HCT116 (cell line): ENCODE data around the gene BCL2L2. TPM values are rescaled to one million over a fixed set of nuclear protein-coding genes. Genes with fewer than 3 reads are reported as not detected.

Experiments
- ATAC-seq: fragments of 200-7000 bp; cut with Tn5 transposase; 2 replicates; pipeline ENCODE4 v1.9.1; 2020; ENCODE audit warnings: mild to moderate bottlenecking, moderate library complexity
- BruUV-seq: library from RNA; stranded (reverse); fragments of 400-500 nt; replicated peaks from 2 replicates; lab custom pipeline; 2021; lab: Mats Ljungman, UMichigan
- CTCF ChIA-PET: fragments of 300-600 bp; sonication (Branson Sonifier 250); formaldehyde crosslinking; loops from one replicate; lab custom pipeline; 2021; ENCODE audit warnings: antibody characterized with exemption; lab: Charles Lee
- POLR2A ChIA-PET: fragments of 300-600, 350-600 bp; sonication (Branson Sonifier 250); formaldehyde crosslinking; loops from one replicate; lab custom pipeline; 2021; ENCODE audit warnings: antibody characterized with exemption; lab: Charles Lee
- RAD21 ChIA-PET, 2 experiments: fragments of 300-600 bp; sonication (Branson Sonifier 250); formaldehyde crosslinking; loops; one replicate each; lab custom pipeline; 2023; ENCODE audit warnings: low total read pairs in 2 of 2; ENCODE audit not compliant: uncharacterized antibody in 2 of 2, unreplicated experiment in 2 of 2, low non-redundant PET in 1 of 2; lab: Charles Lee
- DNase-seq: peaks from one replicate; pipeline ENCODE4 v3.0.0-alpha.2; 2010; ENCODE audit warnings: low read depth, low spot score
- H2AFZ ChIP-seq: fragments of 200-600 bp; shearing (Covaris generic), sonication (generic); 2 replicates; pipeline ENCODE4 v1.6.1; 2017; ENCODE audit warnings: low read depth, mixed run types, mixed read lengths, antibody characterized with exemption, low read length; ENCODE audit not compliant: poor library complexity, severe bottlenecking
- H3K27ac ChIP-seq: 2 replicates; pipeline ENCODE4 v1.5.1; 2012; ENCODE audit warnings: low read depth, low read length
- H3K27me3 ChIP-seq: fragments of 200-600 bp; sonication (generic); 2 replicates; pipeline ENCODE4 v1.6.1; 2016; ENCODE audit warnings: mixed run types, low read length, mixed read lengths; ENCODE audit not compliant: insufficient read depth
- H3K36me3 ChIP-seq, 2 experiments: fragments of 200-500 bp in 1 of 2; fragments of 200-600 bp in 1 of 2; sonication (Bioruptor generic) in 1 of 2; sonication (generic) in 1 of 2; 2 replicates each; pipeline versions ENCODE4 v1.5.1 to v1.6.1; 2014 to 2016; ENCODE audit warnings: low read length in 2 of 2, inconsistent platforms in 1 of 2, mixed read lengths in 1 of 2, mixed run types in 1 of 2; ENCODE audit not compliant: insufficient read depth in 2 of 2, control insufficient read depth in 1 of 2
- H3K4me1 ChIP-seq, 2 experiments: fragments of 200-600 bp in 1 of 2; sonication (generic) in 1 of 2; 2 replicates each; pipeline versions ENCODE4 v1.5.1 to v1.6.1; 2012 to 2017; ENCODE audit warnings: low read length in 2 of 2, inconsistent platforms in 1 of 2, mild to moderate bottlenecking in 1 of 2, mixed read lengths in 1 of 2, mixed run types in 1 of 2, moderate library complexity in 1 of 2; ENCODE audit not compliant: insufficient read depth in 2 of 2, control insufficient read depth in 1 of 2
- H3K4me2 ChIP-seq: fragments of 200-600 bp; sonication (generic); 2 replicates; pipeline ENCODE4 v1.6.1; 2017; ENCODE audit warnings: mixed run types, low read length, mixed read lengths
- H3K4me3 ChIP-seq, 2 experiments: fragments of 200-600 bp in 1 of 2; sonication (generic) in 1 of 2; replicated peaks in 1 of 2; 2 replicates each; pipeline ENCODE4 v1.5.1; 2011 to 2016; ENCODE audit warnings: low read length in 2 of 2, control low read depth in 1 of 2, low read depth in 1 of 2, mild to moderate bottlenecking in 1 of 2, mixed read lengths in 1 of 2, mixed run types in 1 of 2
- H3K79me2 ChIP-seq: fragments of 200-600 bp; sonication (generic); 2 replicates; pipeline ENCODE4 v1.6.1; 2017; ENCODE audit warnings: mild to moderate bottlenecking, mixed run types, low read length, moderate library complexity, mixed read lengths; ENCODE audit not compliant: insufficient read depth
- H3K9ac ChIP-seq: fragments of 200-600 bp; sonication (generic); 2 replicates; pipeline ENCODE4 v1.6.1; 2016; ENCODE audit warnings: low read length, mixed read lengths
- H3K9me2 ChIP-seq: fragments of 200-600 bp; sonication (generic), shearing (Covaris generic); 2 replicates; pipeline ENCODE4 v1.6.1; 2017; ENCODE audit warnings: mixed run types, mild to moderate bottlenecking, moderate library complexity; ENCODE audit not compliant: insufficient read depth
- H3K9me3 ChIP-seq, 2 experiments: fragments of 200-500 bp in 1 of 2; fragments of 200-600 bp in 1 of 2; sonication (Bioruptor generic) in 1 of 2; sonication (generic) in 1 of 2; 2 replicates each; pipeline ENCODE4 v1.6.1; 2014 to 2017; ENCODE audit warnings: low read length in 2 of 2, mixed read lengths in 2 of 2, inconsistent platforms in 1 of 2, low read depth in 1 of 2, mild to moderate bottlenecking in 1 of 2, mixed run types in 1 of 2, moderate library complexity in 1 of 2; ENCODE audit not compliant: control insufficient read depth in 1 of 2, insufficient read depth in 1 of 2
- H4K20me1 ChIP-seq: fragments of 200-600 bp; sonication (generic), shearing (Covaris generic); 2 replicates; pipeline ENCODE4 v1.6.1; 2017; ENCODE audit warnings: mixed run types, mild to moderate bottlenecking, moderate library complexity; ENCODE audit not compliant: insufficient read depth
- EZH2phosphoT487 ChIP-seq: fragments of 200-600 bp; IDR thresholded peaks from 2 replicates; pipeline ENCODE4 v1.6.1; 2018; ENCODE audit warnings: antibody characterized with exemption, borderline replicate concordance
- FOSL1 ChIP-seq: IDR thresholded peaks from 2 replicates; pipeline ENCODE4 v1.6.1; 2012; ENCODE audit warnings: low read depth
- POLR2AphosphoS5 ChIP-seq: IDR thresholded peaks from 2 replicates; pipeline ENCODE4 v1.6.1; 2011; ENCODE audit warnings: mild to moderate bottlenecking, low read depth, low read length, moderate library complexity
- ZBTB33 ChIP-seq: IDR thresholded peaks from 2 replicates; pipeline ENCODE4 v1.6.1; 2011; ENCODE audit warnings: mild to moderate bottlenecking, low read length, moderate library complexity; ENCODE audit not compliant: insufficient replicate concordance; ENCODE audit errors: extremely low read depth
- intact Hi-C: fragments of 100-400 bp; cut with micrococcal nuclease; formaldehyde crosslinking; loops from 2 replicates; pipeline ENCODE4 v1.10.0; 2022
- total RNA-seq: library from RNA; stranded (reverse); gene quantifications from one replicate; pipeline ENCODE4 v1.2.1, GENCODE V29; 2021; ENCODE audit not compliant: unreplicated experiment
- TF ChIP-seq, protein P1 (sequence below): IDR thresholded peaks from 2 replicates; pipeline ENCODE4 v1.6.1; 2012; ENCODE audit warnings: low read depth

The BCL2L2 gene
- total RNA-seq, 1 experiment from 2014 or later: 25.5 TPM

DNA sequence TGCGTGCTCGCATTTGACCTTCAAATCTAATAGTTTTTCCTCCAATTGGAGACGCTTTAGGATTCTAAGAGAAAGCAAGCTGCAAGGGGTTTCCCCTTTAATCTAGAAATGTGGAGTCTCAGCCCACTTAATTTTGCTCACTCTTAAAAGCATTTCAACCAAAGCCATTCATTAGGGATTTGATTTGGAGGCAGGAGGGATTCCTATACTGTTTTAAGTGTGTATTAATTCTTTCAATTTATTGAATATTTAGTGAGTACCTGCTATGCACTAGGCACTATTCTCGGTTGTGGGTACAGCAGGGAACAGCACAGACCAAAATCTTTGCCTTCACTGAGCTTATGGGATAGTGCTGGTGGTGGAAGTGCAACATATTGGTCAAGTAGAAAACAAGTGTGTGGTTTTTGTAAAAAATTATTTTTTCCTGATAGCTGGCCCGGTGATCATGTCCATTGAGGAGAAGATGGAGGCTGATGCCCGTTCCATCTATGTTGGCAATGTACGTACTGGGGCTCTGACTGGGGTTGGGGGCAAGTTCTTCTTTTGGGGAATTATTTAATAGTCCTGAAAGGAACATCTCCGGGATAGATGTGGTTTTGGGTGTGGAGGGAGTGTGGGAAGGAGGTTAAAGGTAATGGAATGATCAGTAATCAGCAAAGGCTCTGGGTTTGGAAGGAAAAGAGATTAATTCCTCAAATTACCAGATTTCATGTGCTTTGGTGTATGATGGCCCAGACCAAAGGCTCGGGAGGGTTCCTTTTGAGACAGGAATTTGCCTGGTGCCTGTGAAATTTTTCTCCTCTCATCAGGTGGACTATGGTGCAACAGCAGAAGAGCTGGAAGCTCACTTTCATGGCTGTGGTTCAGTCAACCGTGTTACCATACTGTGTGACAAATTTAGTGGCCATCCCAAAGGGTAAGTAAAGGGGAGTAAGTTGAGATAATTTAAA is 16.2 kb downstream of the BCL2L2 start:
- DNase-seq: no peak
- ChIA-PET CTCF (interaction anchor here (2.5 kb wide), 1 partner anchor 202 kb away, joined by 10 read pairs; no protein-coding TSS in a partner anchor), POLR2A (interaction anchor here (1.5 to 2.8 kb wide), 3 partner anchors 17 to 36 kb away, joined by 3 to 21 read pairs (median 13); partner anchors contain the start of genes BCL2L2 and PPP1R3E), RAD21 (interaction anchor here in 1 of 2 experiments (1.4 kb wide), 1 partner anchor 16 kb away, joined by 8 read pairs; the partner anchor contains the start of gene BCL2L2)
- no peak for TF ChIP-seq POLR2AphosphoS5
- TF ChIP-seq ZBTB33: no peak
- TF ChIP-seq, protein P1, sequence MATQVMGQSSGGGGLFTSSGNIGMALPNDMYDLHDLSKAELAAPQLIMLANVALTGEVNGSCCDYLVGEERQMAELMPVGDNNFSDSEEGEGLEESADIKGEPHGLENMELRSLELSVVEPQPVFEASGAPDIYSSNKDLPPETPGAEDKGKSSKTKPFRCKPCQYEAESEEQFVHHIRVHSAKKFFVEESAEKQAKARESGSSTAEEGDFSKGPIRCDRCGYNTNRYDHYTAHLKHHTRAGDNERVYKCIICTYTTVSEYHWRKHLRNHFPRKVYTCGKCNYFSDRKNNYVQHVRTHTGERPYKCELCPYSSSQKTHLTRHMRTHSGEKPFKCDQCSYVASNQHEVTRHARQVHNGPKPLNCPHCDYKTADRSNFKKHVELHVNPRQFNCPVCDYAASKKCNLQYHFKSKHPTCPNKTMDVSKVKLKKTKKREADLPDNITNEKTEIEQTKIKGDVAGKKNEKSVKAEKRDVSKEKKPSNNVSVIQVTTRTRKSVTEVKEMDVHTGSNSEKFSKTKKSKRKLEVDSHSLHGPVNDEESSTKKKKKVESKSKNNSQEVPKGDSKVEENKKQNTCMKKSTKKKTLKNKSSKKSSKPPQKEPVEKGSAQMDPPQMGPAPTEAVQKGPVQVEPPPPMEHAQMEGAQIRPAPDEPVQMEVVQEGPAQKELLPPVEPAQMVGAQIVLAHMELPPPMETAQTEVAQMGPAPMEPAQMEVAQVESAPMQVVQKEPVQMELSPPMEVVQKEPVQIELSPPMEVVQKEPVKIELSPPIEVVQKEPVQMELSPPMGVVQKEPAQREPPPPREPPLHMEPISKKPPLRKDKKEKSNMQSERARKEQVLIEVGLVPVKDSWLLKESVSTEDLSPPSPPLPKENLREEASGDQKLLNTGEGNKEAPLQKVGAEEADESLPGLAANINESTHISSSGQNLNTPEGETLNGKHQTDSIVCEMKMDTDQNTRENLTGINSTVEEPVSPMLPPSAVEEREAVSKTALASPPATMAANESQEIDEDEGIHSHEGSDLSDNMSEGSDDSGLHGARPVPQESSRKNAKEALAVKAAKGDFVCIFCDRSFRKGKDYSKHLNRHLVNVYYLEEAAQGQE: no peak
- no peak for TF ChIP-seq FOSL1
- no peak for TF ChIP-seq EZH2phosphoT487
- Histone ChIP-seq H3K4me1 (peaks cover 12 to 23% of the 10 kb centered on the region in 2 experiments; a peak in 3 of 4 replicates), H2AFZ (no peak overlapping the region), H3K36me3 (peaks cover 30 to 31% of the 10 kb centered on the region in 2 experiments; a peak in 3 of 4 replicates), H3K9me3 (no peaks in the 10 kb centered on the region), H3K9me2 (no peaks in the 10 kb centered on the region), H3K79me2 (peaks cover 31% of the 10 kb centered on the region), H3K27me3 (no peaks in the 10 kb centered on the region), H3K4me2 (peak overlapping the region; percentile 89), H4K20me1 (no peaks in the 10 kb centered on the region), H3K9ac (peak overlapping the region; percentile 97), H3K27ac (peak overlapping the region; percentile 83), H3K4me3 (peak overlapping the region; percentile 64 to 98)
- TSS peak; percentile 38 for BruUV-seq
- intact Hi-C loops: no loop called here
- no peak for ATAC-seq
